GM18858 (cell line): ENCODE results near the gene ALKBH6.
"Not testable (repeated sequence)": the region's sequence is repeated elsewhere in the genome, so short reads cannot be mapped to it uniquely, and the experiment has no call there.

Experiments
- ATAC-seq: cut with Tn5 transposase; IDR thresholded peaks from one replicate; pipeline ENCODE4 v1.9.1; 2021; ENCODE audit not compliant: unreplicated experiment

The ALKBH6 gene

GRCh38 chr19:36014012-36014924, at the start of gene ALKBH6:
ALKBH6 (minus strand) TSS chr19:36014213; CDS start chr19:36013397, 816 bp downstream.
- peak; percentile 87 for ATAC-seq

- no peak for ATAC-seq
Observed at GRCh38 chr19:36061367-36061766, 47.4 kb upstream of the ALKBH6 start.

DNA sequence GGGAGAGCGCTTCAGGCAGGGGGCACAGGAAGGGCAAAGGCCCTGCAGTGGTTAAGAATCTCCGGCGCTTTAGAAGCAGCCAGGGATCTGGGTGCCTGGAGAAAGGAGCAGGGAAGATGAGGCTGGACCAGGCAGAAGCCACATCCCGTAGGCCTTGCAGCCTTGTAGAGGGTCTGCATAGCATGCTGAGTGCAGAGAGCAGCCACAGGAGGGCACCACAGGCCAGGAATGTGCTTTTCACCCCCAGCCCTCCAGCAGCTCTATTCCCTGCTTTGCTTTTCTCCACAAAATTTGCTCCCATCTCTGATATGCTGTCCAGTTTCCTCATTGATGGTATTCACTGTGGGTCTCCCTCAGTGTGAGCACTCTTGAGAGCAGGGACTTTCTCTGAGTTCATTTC, 46.4 kb upstream of the ALKBH6 start:
- no peak for ATAC-seq

GRCh38 chr19:36059180-36059910, 45.3 kb upstream of the ALKBH6 start:
- no peak for ATAC-seq

DNA sequence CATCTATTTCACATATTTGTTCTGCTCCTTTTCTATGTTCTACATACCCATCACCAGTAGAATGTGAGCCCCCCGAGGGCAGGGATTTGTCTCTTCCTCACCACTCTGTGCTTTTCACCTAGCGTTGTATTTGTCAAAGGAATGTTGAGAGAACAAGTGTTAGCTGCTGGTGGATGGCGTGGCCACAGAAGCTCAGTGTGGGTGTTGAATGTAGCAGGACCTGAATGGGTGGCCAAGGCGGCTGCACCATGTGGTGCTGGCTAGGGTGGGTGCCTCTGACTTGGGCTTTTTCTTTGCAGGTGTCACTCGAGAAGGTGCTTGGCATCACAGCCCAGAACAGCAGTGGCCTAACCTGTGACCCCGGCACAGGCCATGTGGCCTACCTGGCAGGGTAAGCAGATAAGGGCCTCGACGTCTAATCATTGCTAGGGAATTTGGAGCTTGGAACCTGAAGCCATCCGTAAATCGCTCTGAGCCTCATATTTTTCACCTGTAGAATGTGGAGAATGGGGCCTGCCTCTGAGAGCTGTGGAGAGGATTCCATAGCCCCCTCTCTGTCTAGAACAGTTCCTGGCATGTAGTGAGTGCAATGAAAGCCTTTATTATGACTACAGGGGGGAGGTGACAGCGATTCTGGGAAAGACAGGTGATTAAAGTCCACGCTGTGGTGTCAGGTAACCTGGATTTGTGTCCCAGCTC, 44.6 kb upstream of the ALKBH6 start:
- ATAC-seq = no peak

GRCh38 chr19:36054733-36055686, 41.0 kb upstream of the ALKBH6 start, which contains the start of gene WDR62:
WDR62 (plus strand) TSS chr19:36054897; CDS start chr19:36054972, 75 bp downstream.
- peak; percentile 44 for ATAC-seq

DNA sequence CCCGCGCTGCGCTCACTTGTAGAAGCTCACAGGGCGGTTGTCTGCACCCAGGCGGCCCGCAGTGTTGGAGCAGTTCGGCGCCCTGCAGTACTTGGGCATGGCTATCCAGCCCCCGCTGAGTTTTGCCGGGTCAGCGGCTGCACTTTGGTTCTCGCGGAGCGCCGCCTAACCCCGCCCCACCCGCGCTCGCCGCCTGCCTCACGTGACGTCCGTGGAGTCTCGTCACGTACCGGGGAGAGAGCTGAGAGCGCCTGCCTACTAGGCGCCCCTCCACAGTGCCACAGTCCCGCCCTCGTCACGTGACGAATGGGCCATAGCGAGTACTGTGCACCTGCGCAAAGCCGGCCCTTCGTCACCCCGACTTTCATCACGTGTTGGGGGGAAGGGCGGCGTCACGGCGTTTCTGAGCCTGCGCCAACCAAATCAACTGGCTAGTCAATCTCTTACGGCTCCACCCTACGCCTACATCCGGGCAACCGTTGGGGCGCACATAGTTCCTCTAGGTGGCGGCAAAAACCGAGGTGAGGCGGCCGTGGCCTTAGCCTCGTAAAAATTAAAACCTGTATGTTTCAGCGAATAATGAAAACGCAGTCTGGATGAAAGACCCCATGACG, 40.2 kb upstream of the ALKBH6 start, which contains the start of gene THAP8:
Gene THAP8 (minus strand): TSS at position 167 of the 614 bp plus-strand sequence. CDS start 68 bp downstream, at position 99.
- ATAC-seq = peak; percentile 78

- ATAC-seq = no peak
Observed at GRCh38 chr19:36051637-36052036, 37.6 kb upstream of the ALKBH6 start.

- no peak for ATAC-seq
Observed at GRCh38 chr19:36051236-36051635, 37.2 kb upstream of the ALKBH6 start.

DNA sequence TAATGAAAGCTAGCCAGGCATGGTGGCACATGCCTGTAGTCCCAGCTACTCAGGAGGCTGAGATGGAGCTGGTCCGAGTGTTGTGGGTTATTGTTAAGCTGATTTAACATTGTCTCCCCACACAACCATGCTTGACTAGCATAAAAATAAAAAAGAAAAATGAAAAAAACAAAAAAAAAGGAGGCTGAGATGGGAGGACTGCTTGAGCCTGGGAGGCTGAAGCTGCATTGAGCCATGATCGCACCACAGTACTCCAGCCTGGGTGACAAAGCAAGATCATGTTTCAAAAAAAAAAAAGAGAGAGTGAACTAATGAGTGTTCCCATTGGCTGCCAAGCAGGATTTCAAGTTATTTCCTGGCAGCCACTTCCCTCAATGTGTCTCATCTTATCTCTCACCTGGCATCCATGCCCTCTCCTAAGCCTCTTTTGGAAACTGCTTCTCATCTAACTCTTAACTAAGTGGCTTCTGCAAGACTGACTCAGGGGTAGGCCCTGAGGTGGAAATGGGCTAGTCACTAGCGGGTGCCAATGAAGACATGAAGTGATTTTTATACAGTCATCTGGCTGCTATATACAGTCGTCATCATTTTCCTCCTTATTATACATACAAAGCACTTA, 35.2 kb upstream of the ALKBH6 start:
- no peak for ATAC-seq

DNA sequence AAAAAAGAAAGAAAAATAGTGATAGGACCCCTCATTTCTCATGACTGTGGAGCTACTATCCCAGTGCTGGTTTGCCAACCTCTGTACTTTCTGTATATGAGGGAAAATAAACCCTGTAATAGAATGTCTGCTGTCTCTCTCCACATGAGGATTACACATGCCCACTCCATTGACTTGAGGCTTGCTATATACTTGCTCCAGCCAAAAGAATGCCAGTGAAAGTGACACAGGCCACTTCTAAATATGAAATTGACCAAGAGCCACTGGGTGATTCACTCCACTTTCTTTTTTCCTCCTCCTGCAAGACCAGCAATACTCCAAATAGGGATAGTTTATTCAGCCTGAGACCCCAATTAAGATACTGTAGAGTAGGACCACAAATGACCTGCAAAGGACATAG, 33.8 kb upstream of the ALKBH6 start:
- no peak for ATAC-seq

GRCh38 chr19:36046443-36047050, 32.5 kb upstream of the ALKBH6 start:
- ATAC-seq = no peak

DNA sequence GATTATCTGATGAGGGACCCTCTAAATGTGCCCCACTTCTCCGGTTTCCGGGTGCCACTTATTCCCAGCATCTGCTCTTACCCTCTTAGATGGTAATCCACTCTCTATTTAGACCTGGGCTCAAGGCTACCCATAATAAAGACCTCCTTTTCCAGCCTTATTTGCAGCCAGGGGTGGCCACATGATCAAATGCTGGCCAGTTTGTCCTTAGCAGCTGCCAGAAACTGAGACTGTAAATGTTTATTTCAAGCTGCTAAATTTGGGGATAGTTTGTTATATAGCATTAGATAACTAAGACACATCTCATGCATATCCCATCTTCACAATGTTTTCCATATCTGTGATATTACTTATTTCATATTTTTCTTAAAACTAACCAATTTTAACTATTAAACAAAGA, 29.9 kb upstream of the ALKBH6 start:
- ATAC-seq = no peak

DNA sequence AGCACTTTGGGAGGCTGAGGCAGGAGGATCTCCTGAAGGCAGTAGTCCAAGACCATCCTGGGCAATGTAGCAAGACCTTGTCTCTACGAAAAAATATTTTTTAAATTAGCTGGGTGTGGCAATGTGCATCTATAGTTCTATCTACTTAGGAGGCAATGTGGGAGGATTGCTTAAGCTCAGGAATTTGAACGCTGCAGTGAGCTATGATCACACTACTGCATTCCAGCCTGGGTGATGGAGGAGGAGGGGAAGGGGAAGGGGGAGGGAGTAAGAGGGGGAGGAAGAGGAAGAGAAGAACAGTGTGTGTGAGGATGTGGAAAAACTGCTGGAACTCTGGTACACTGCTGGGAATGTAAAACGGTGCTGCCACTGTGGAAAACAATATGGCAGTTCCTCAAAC, 27.8 kb upstream of the ALKBH6 start:
- ATAC-seq = no peak

DNA sequence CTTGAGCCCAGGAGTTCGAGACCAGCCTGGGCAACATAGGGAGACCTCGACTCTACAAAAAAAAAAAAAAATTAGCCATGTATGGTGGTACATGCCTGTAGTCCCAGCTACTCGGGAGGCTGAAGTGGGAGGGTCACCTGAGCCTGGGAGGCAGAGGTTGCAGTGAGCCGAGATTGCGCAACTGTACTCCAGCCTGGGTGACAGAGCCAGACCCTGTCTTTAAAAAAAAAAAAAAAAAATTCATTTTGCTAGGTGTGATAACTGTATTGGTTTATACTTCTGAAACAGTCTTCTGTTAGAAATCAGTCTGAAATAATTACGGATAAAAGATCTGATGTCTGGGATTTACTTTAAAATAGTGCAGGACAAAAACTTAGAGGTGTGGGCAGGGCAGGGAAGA, 27.1 kb upstream of the ALKBH6 start:
- ATAC-seq = not testable (repeated sequence)

DNA sequence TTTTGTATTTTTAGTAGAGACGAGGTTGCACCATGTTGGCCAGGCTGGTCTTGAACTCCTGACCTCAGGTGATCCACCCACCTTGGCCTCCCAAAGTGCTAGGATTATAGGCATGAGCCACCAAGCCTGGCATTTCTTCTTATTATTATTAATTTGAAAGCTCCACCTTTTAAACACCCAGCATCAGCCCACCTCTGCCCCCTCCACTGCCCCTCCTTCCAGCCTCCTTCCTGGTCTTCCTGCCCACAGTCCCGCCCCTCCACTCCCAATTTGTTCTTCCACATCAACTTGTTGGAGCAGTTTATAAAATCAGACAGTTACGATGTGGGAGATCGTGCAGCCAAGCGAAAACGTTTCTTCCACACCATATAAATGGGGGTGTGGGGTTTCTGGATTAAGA, 26.5 kb upstream of the ALKBH6 start:
- ATAC-seq = no peak

GRCh38 chr19:36032251-36033104, 18.5 kb upstream of the ALKBH6 start, which contains the start of gene CLIP3:
CLIP3 (minus strand) TSS chr19:36032873; CDS start chr19:36032357, 516 bp downstream.
- no peak for ATAC-seq

- ATAC-seq = no peak
Observed at GRCh38 chr19:36031308-36031707, 17.3 kb upstream of the ALKBH6 start.
